ENCODE data around the gene PIK3C2G.

GRCh38 chr12:18261273-18261672, at the start of gene PIK3C2G:
- TF ChIP-seq CTCF (IDR thresholded peaks at IDR 0.05; ENCODE audit: low read depth, low read length, poor library complexity, severe bottlenecking) (no peak), EZH2phosphoT487 (IDR thresholded peaks at IDR 0.05; ENCODE audit: borderline replicate concordance, low read length) (no peak)
